ENCODE measurements around the gene FOXD1. TPM values are rescaled to one million over a fixed set of nuclear protein-coding genes. Genes with fewer than 3 reads are reported as not detected.

Gene FOXD1
- total and polyA plus RNA-seq, 9 of the 15 experiments (the other 6 are each of a cell fraction or from before 2014, with no cell fraction given) = 0.03 to 0.40 (median 0.10) TPM; not detected in 4

GRCh38 chr5:73447530-73448462 lies 781 bp downstream of the FOXD1 start (continued):
- no peak for TF ChIP-seq NCOA6 (IDR thresholded peaks at IDR 0.05)
- no peak for TF ChIP-seq FOXJ2 (tag; IDR thresholded peaks at IDR 0.05)
- TF ChIP-seq FOXM1 (IDR thresholded peaks at IDR 0.05; ENCODE audit: low read depth) = no peak
- TF ChIP-seq FOXM1 (CRISPR knock-in tag; IDR thresholded peaks at IDR 0.05; ENCODE audit: low read depth) = no peak
- TF ChIP-seq TCFL5 (CRISPR knock-in tag; conservative IDR thresholded peaks at IDR 0.05) = no peak
- TF ChIP-seq RNF2 (IDR thresholded peaks at IDR 0.05) = no peak
- peak; percentile 27; the same call in 1 of the 2 replicates for TF ChIP-seq CXXC5 (CRISPR knock-in tag; IDR thresholded peaks at IDR 0.05)
- no peak for TF ChIP-seq FUS (optimal IDR thresholded peaks at IDR 0.05; ENCODE audit: low read depth, low read length)
- TF ChIP-seq ZNF23 (CRISPR knock-in tag; IDR thresholded peaks at IDR 0.05) = no peak
- no peak for TF ChIP-seq GTF2B (IDR thresholded peaks at IDR 0.05; ENCODE audit: extremely low read depth, insufficient read length)
- TF ChIP-seq MXD1 (CRISPR knock-in tag; IDR thresholded peaks at IDR 0.05; ENCODE audit: borderline replicate concordance, poor library complexity, severe bottlenecking) = no peak
- TF ChIP-seq DMBX1 (CRISPR knock-in tag; IDR thresholded peaks at IDR 0.05; ENCODE audit: borderline replicate concordance) = no peak
- TF ChIP-seq ZNF75A (CRISPR knock-in tag; IDR thresholded peaks at IDR 0.05) = no peak
- TF ChIP-seq CBX8 (IDR thresholded peaks at IDR 0.05; ENCODE audit: borderline replicate concordance, extremely low read depth, low read depth, low read length, poor library complexity, severe bottlenecking) = no peak
- TF ChIP-seq NFYB (IDR thresholded peaks at IDR 0.05; ENCODE audit: extremely low read depth, insufficient read length) = no peak
- TF ChIP-seq ZFP91 (CRISPR knock-in tag; IDR thresholded peaks at IDR 0.05) = no peak
- no peak for TF ChIP-seq CBX2 (IDR thresholded peaks at IDR 0.05; ENCODE audit: insufficient read depth, low read length, poor library complexity, severe bottlenecking)
- no peak for TF ChIP-seq BRCA1 (IDR thresholded peaks at IDR 0.05)
- no peak for TF ChIP-seq BRCA1 (CRISPR knock-in tag; IDR thresholded peaks at IDR 0.05)
- TF ChIP-seq NONO (IDR thresholded peaks at IDR 0.05; ENCODE audit: low read depth in 2 of 2, low read length in 1 of 2) = no peak
- peak; percentile 71; the same call in 1 of the 2 replicates for TF ChIP-seq EZH2 (IDR thresholded peaks at IDR 0.05; ENCODE audit: borderline replicate concordance, low read depth, low read length)
- peak; percentile 26; the same call in 1 of the 2 replicates for TF ChIP-seq KDM2B (CRISPR knock-in tag; IDR thresholded peaks at IDR 0.05)
- no peak for TF ChIP-seq CEBPB (tag; IDR thresholded peaks at IDR 0.05)
- peak; percentile 36 for TF ChIP-seq ZFP36 (IDR thresholded peaks at IDR 0.05; ENCODE audit: low read depth, low read length, partially characterized antibody)
- peak; percentile 43 for TF ChIP-seq HNRNPLL (IDR thresholded peaks at IDR 0.05; ENCODE audit: low read depth, low read length, poor library complexity, severe bottlenecking)

All from K562 (cell line).